Islet of Langerhans (tissue), 1 donor: ENCODE measurements around the gene VPS8.
A peak's percentile ranks its signal among the peaks of the same experiment; 100 is the strongest.

ENCODE experiments used
- FAIRE-seq: peaks from one replicate; lab custom pipeline; 2011; peaks lifted over from hg19 to GRCh38; lab: Jason Lieb, UNC

Gene VPS8

DNA sequence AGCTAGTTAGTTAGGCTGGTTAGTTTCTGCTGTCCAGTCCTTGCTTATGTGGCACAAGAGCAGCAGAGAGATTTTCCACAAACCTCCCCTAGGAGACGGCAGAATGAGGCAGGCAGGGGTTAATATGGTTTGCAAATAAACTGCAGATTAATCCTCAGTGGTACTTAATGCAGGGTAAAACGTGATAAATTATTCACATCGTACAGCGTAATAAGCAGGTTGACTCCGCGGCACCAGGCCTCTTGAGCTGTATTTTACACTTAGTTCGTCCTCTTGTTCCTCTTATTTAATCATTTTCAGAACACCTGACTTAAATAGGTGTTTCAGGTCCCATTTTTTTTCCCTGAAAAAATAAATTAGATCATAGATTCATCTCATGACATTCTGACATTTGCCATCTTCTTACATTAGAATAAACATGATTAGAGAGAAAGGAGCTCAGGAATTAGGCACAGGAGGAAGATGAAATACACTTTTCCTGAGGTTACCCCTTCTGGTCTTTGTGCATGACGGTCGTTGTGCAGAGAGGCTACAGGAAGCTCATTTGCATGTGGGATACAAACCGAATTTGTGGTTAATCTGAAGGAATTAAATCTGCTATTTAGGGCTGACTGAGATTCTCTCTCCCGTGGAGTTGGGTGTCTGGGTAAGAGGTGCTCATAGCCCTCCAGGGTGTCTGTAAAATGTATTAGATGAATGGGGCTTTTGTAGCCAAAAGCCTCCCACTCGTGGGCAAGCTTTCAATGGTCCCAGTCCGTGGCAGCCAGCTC lies 27.1 kb upstream of the VPS8 start:
- no peak for FAIRE-seq

DNA sequence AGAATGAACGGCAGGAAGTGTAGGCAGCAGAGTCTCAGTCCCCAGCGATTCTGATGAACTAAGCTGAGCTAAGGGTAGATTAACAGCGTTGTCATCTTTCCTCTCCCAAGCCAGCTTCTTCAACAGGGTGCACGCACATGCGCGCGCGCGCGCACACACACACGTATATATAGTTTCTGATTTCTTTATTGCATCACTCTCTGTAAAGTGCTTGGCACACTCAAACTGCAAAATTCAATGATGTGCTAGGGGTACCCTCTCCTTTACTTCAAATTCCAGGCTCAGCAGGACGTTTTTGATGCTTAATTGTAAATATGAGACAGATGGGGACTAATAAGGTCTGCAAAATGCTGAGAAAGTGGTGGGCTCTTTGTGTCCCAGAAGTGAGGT lies 26.1 kb upstream of the VPS8 start:
- no peak for FAIRE-seq

GRCh38 chr3:184786280-184786941 lies 25.6 kb upstream of the VPS8 start:
- no peak for FAIRE-seq

DNA sequence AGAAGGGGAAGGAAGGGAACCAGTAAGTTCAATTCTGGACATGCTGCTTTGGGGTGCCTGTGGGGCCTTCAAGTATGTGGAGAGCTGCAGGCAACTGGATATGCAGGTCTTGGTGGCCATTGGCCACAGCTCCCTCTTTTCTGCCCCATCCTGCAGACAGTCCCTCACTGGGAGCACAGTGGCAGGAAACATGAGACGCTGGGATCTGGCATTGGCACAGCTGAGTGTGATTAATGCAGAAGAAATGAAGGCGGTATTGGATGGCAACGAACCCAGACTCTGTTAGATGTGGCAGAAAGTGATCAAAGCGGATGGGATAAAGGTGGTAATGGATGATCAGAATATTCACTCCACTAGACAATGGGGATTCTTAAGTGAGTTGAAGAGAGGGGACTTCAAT lies 23.2 kb upstream of the VPS8 start:
- FAIRE-seq: no peak

DNA sequence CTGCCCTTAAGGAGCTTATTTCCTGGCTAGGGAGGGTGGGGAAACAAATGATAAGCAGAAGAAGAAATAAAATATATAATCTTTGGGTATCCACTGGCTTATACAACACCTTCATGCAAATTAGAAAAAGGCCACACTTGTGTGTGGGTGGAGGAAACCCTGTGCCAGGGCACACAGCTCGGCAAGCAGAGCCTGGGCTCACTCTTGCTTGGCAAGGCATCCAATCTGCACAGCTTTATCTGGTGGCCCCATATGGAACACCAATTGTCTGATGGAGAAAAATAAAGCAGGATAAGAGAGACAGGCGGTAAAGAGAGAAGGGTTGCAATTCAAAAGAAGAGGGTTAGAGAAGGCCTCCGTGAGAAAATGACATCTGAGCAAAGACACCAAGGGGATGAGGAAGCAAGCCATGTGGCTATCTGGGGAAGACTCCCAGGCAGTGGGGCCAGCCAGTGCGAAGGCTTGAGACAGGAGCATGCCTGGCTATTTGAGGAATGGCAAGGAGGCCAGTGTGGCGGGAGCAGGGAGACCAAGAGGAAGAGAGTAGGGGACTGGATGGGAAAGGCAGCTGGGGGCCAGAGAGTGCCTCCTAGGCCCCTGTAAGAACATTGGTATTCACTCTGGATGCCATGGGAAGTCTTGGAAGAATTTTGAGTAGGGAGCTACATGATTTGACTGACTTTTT lies 22.5 kb upstream of the VPS8 start:
- no peak for FAIRE-seq

- FAIRE-seq: no peak
Measured at GRCh38 chr3:184791171-184791570, 20.8 kb upstream of the VPS8 start.

GRCh38 chr3:184795522-184796190 lies 16.3 kb upstream of the VPS8 start:
- FAIRE-seq: no peak

DNA sequence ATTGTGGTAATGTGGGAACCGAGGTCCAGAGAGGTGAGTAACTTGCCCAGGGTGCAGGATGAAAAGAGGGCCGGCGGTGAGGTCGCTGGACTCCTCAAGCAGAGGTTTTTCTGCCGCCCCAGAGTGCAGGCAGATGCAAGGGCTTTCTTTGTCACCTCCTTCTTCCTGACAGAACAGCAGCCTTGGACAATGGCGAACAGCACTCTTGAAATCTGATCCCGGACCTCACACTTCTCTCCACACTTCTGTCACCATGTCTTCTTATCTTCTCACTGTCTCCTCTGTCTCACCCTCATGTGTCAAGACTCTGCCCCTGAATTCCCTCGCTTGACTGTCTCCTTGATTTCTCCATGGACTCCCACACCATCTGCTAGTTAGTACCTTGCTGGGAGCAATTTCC lies 15.4 kb upstream of the VPS8 start:
- FAIRE-seq: no peak

GRCh38 chr3:184796954-184797353 lies 15.0 kb upstream of the VPS8 start:
- FAIRE-seq: no peak

DNA sequence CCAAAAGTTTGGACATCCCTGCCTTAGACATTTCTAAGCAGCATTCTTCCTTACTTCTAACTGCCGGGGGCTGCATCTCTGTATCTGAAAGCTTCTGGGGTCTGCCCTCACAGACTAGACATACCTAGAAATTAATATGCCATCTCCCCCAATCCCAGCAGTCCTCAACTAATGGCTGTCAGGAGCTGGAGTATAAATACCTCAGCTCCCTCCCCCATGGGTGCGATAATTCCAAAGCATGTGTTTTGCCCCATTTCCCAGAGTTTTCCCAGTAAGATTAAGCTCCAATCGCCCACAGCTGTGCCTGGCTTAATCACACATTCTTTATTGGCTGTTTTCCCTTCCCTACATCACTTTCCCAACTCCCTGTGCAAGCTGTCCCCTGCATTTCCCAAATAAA lies 13.8 kb upstream of the VPS8 start:
- FAIRE-seq: no peak

DNA sequence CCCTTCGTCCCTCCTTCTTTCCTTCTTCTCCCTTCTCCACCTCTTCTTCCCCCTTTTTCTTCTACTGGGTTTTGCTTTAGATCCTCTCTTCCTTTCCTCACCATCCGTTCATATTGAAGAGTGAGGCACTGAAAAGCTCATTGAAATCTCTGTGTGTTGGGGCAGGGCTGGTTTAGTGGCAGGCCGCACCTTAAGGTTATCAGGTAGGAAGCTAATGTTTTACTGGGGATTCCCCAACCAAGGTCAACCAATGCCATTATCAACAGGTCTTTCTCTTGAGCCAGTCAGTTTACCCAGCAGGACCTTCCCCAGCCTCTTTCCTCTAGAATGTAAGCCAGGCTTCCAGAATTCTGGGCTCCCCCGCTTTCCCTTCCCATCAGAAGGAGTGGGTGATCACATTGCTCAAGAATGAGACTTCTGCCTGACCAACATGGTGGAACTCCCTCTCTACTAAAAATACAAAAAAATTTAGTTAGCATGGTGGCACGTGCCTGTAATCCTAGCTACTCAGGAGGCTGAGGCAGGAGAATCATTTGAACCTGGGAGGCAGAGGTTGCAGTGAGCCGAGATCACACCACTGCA lies 11.5 kb upstream of the VPS8 start:
- FAIRE-seq: no peak

DNA sequence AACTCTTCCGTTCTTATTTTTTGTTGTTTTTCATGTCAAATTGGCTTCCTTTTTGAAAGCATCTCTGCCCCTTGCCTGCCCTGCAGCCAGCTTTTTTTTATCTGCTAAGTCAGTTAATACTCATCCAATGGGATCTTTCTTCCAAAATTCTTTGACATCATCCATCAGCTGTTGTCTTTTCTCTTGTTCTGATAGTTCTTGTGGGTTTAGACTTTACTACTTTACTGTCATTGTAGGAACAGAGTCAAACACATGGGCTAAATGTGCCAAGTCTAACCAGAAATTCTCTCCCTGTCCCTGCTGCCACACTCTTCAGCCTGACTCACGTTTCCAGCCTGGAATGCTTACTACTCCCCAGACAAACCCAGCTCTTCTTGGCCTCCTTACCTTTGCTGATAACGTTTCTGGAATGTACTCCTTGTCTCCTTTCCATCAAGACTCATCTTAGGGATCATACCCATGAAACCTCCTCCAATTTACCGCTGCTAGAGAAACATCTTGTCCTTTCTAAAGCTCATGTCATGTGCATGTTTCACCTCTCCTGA lies 10.7 kb upstream of the VPS8 start:
- FAIRE-seq: no peak

DNA sequence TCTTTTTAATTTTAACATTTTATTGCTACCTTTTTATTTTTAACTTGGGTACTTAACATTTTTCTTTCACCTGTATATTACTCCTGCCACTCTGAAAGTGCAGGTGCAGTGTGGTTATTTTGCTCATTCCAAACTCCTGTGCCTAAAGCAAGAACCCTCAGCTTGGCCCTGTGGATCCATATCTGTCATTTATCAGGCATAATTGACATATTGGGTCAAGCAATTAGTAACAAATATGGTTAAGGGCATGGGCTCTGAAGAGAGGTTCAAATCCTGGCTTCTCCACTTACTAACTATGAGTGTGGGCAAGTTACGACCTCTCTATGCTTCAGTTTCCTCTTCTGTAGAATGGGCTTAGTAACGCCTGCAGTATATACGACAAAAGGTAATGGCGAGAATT lies 9.8 kb upstream of the VPS8 start:
- FAIRE-seq: no peak

- no peak for FAIRE-seq
Measured at GRCh38 chr3:184804801-184805200, 7.2 kb upstream of the VPS8 start.

- no peak for FAIRE-seq
Measured at GRCh38 chr3:184805351-184806038, 6.5 kb upstream of the VPS8 start.

DNA sequence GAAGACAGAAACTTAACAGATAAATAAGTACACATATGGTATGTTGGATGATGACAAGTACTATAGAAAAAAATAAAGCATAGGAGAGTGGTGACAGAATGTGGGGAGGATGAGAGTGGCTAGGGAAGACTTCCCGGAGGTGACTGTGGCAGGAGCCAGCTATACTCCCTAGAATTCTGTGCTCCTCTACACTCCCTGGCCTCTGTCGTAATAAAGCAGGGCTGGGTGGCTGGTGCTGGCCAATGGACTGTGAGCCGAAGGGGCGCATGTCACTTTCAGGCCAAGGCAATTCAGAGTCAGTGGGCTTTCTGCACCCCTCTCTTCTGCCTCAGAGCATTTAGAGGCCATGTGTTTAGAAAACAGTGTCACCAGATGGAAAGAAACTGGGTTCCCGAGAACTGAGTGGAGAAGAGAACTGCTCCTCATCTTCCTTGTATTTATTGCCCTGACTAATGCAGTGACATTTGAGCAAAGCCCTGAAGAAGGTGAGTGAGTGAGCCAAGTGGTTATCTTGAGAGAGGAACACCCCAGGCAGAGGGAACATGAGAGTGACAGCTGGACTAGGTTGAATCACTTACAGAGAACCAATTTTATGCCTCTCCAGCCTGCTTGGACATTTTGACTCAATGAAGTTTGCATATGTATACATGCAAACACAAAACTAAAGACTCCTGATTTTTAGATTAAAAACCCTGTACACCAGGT lies 5.2 kb upstream of the VPS8 start:
- FAIRE-seq: no peak

- FAIRE-seq: no peak
Measured at GRCh38 chr3:184807549-184807948, 4.4 kb upstream of the VPS8 start.

DNA sequence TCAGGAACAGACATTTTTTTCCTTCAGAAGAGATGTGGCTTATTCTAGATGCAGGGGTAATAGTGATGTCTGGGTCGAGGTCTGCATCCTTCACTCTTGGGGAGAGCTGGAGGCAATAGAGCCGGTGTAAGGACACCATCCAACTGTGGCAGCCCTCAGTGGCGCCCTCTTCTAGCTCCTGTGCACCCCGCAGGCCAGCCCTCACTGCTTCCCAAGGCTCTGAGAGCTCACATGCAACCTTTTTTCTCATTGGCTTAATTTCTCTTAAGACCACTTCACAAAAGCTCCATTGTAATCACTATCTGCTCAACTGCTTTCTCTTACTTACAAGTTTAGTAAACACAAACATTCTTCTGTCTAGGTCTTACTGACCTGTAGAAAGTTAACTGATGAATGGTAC lies 3.9 kb upstream of the VPS8 start:
- no peak for FAIRE-seq

- FAIRE-seq: no peak
Measured at GRCh38 chr3:184810146-184810545, 1.8 kb upstream of the VPS8 start.

- no peak for FAIRE-seq
Measured at GRCh38 chr3:184811034-184811433, 932 bp upstream of the VPS8 start.

GRCh38 chr3:184811663-184811998 lies 335 bp upstream of the VPS8 start:
- FAIRE-seq: peak; percentile 24
